ENCODE measurements around the gene PCMTD2. TPM values are rescaled to one million over a fixed set of nuclear protein-coding genes. Genes with fewer than 3 reads are reported as not detected.

The PCMTD2 gene
- total and polyA plus RNA-seq, 3 experiments from 2014 or later = 36.8 to 58.8 (median 37.4) TPM

Other genes with a start within 250 kb of the PCMTD2 start
- gene C20orf204, start 219.6 kb upstream of the PCMTD2 start, total RNA-seq = 1 to 10 TPM; 2.4 to 2.7 TPM
- gene C20orf204, start 219.6 kb upstream of the PCMTD2 start, polyA plus RNA-seq = 0.40 TPM
- gene SOX18, start 206.1 kb upstream of the PCMTD2 start, total RNA-seq = not detected
- gene SOX18, start 206.1 kb upstream of the PCMTD2 start, polyA plus RNA-seq = not detected
- 10 to 100 TPM; 24.2 to 24.5 TPM for gene TCEA2, start 192.6 kb upstream of the PCMTD2 start, total RNA-seq
- 30.9 TPM for gene TCEA2, start 192.6 kb upstream of the PCMTD2 start, polyA plus RNA-seq
- gene RGS19, start 176.2 kb upstream of the PCMTD2 start, total RNA-seq = 10 to 100 TPM; 35.3 to 36.9 TPM
- 120 TPM for gene RGS19, start 176.2 kb upstream of the PCMTD2 start, polyA plus RNA-seq
- under 1 TPM; 0.38 to 0.44 TPM for gene OPRL1, start 175.7 kb upstream of the PCMTD2 start, total RNA-seq
- 0.49 TPM for gene OPRL1, start 175.7 kb upstream of the PCMTD2 start, polyA plus RNA-seq
- gene LKAAEAR1, start 171.3 kb upstream of the PCMTD2 start, total RNA-seq = under 1 TPM; 0.29 to 0.39 TPM
- 1.2 TPM for gene LKAAEAR1, start 171.3 kb upstream of the PCMTD2 start, polyA plus RNA-seq
- not detected for gene NPBWR2, start 148.2 kb upstream of the PCMTD2 start, total RNA-seq
- gene NPBWR2, start 148.2 kb upstream of the PCMTD2 start, polyA plus RNA-seq = not detected
- gene MYT1, start 91.3 kb upstream of the PCMTD2 start, total RNA-seq = under 1 TPM in 1 of 2 experiments, not detected in 1; 0.07 TPM
- not detected for gene MYT1, start 91.3 kb upstream of the PCMTD2 start, polyA plus RNA-seq